DOHH2 (cell line): ENCODE results near the gene PRRC2C.

Source experiments
- EZH2phosphoT487 ChIP-seq: fragments of 200-600 bp; sonication (generic); IDR thresholded peaks from 2 replicates; pipeline ENCODE4 v1.6.1; 2017; ENCODE audit warnings: borderline replicate concordance, mild to moderate bottlenecking, antibody characterized with exemption, low read length, moderate library complexity, mixed read lengths
- TF ChIP-seq, protein P1 (sequence below): fragments of 200-600 bp; sonication (generic); IDR thresholded peaks from one replicate; pipeline ENCODE4 v1.5.1; 2014; ENCODE audit warnings: antibody characterized with exemption, mild to moderate bottlenecking, low read depth, low read length; ENCODE audit not compliant: poor library complexity, severe bottlenecking

GRCh38 chr1:171588230-171588629, 102.9 kb downstream of the PRRC2C start:
- TF ChIP-seq, protein P1, sequence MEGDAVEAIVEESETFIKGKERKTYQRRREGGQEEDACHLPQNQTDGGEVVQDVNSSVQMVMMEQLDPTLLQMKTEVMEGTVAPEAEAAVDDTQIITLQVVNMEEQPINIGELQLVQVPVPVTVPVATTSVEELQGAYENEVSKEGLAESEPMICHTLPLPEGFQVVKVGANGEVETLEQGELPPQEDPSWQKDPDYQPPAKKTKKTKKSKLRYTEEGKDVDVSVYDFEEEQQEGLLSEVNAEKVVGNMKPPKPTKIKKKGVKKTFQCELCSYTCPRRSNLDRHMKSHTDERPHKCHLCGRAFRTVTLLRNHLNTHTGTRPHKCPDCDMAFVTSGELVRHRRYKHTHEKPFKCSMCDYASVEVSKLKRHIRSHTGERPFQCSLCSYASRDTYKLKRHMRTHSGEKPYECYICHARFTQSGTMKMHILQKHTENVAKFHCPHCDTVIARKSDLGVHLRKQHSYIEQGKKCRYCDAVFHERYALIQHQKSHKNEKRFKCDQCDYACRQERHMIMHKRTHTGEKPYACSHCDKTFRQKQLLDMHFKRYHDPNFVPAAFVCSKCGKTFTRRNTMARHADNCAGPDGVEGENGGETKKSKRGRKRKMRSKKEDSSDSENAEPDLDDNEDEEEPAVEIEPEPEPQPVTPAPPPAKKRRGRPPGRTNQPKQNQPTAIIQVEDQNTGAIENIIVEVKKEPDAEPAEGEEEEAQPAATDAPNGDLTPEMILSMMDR, result no peak
- no peak for TF ChIP-seq EZH2phosphoT487
